Neural progenitor cell (in vitro differentiated cells): ENCODE measurements around the gene ZNF560.

Experiments
- EZH2 ChIP-seq: fragments of 200-600 bp; sonication (generic); IDR thresholded peaks from 2 replicates; pipeline ENCODE4 v1.6.1; 2017; ENCODE audit warnings: antibody characterized with exemption, mild to moderate bottlenecking, moderate library complexity
- TF ChIP-seq, protein P1 (sequence below): fragments of 200-600 bp; sonication (generic); IDR thresholded peaks from 2 replicates; pipeline ENCODE4 v1.5.1; 2017; ENCODE audit warnings: antibody characterized with exemption, mild to moderate bottlenecking

- TF ChIP-seq, protein P1, sequence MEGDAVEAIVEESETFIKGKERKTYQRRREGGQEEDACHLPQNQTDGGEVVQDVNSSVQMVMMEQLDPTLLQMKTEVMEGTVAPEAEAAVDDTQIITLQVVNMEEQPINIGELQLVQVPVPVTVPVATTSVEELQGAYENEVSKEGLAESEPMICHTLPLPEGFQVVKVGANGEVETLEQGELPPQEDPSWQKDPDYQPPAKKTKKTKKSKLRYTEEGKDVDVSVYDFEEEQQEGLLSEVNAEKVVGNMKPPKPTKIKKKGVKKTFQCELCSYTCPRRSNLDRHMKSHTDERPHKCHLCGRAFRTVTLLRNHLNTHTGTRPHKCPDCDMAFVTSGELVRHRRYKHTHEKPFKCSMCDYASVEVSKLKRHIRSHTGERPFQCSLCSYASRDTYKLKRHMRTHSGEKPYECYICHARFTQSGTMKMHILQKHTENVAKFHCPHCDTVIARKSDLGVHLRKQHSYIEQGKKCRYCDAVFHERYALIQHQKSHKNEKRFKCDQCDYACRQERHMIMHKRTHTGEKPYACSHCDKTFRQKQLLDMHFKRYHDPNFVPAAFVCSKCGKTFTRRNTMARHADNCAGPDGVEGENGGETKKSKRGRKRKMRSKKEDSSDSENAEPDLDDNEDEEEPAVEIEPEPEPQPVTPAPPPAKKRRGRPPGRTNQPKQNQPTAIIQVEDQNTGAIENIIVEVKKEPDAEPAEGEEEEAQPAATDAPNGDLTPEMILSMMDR: no peak
- no peak for TF ChIP-seq EZH2
Measured at GRCh38 chr19:9547870-9548269, 49.5 kb upstream of the ZNF560 start.
